Vagina (tissue), 2 donors: Measurements from ENCODE around the gene GPR156.

Experiments used
- CTCF ChIP-seq, 3 experiments: fragments of 450-650 bp in 2 of 3; fragments of 200-600 bp in 1 of 3; sonication (generic) in 1 of 3; IDR thresholded peaks; one replicate each; pipeline ENCODE4 v1.5.1; 2017 to 2019; ENCODE audit warnings: antibody characterized with exemption in 3 of 3, mild to moderate bottlenecking in 2 of 3, moderate library complexity in 2 of 3
- POLR2AphosphoS5 ChIP-seq, 2 donors: sonication (generic); formaldehyde crosslinking; IDR thresholded peaks; one replicate each; pipeline ENCODE4 v1.9.0; 2017; ENCODE audit warnings: antibody characterized with exemption in 2 of 2, mild to moderate bottlenecking in 2 of 2, low read depth in 1 of 2; ENCODE audit not compliant: insufficient read depth in 1 of 2

- no peak for TF ChIP-seq CTCF (IDR thresholded peaks at IDR 0.05)
- TF ChIP-seq POLR2AphosphoS5 (IDR thresholded peaks at IDR 0.05; ENCODE audit: insufficient read depth in 1 of 2, low read depth in 1 of 2): no peak
These were observed 17.3 kb upstream of the GPR156 start for GRCh38 chr3:120302361-120302760.
